Limb (tissue), 2 donors: ENCODE results near the gene GSS.

ENCODE experiments used
- DNase-seq, 2 donors: peaks; one replicate each; pipeline ENCODE4 v3.0.0-alpha.2; 2016; ENCODE audit errors: extremely low spot score in 2 of 2

The GSS gene

DNA sequence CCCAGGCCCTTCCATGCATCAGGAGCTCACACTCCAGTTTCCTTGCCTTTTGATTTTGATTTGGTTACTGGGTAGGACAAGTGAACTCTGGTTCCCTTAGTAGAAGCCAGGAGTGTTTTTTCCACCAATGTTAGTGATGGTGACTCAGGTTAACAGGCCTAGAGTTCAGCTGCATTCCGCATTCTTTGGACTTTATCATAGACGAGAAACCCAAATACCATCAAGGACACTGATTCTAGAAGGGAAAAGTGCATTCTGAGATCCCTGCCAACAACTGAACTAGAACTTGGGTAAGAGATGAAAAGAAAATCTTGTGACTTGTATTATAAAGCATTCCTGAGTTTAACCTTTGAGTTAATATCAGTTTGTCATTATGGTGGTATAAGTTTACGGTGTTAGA lies 8.9 kb downstream of the GSS start:
- DNase-seq = no peak

DNA sequence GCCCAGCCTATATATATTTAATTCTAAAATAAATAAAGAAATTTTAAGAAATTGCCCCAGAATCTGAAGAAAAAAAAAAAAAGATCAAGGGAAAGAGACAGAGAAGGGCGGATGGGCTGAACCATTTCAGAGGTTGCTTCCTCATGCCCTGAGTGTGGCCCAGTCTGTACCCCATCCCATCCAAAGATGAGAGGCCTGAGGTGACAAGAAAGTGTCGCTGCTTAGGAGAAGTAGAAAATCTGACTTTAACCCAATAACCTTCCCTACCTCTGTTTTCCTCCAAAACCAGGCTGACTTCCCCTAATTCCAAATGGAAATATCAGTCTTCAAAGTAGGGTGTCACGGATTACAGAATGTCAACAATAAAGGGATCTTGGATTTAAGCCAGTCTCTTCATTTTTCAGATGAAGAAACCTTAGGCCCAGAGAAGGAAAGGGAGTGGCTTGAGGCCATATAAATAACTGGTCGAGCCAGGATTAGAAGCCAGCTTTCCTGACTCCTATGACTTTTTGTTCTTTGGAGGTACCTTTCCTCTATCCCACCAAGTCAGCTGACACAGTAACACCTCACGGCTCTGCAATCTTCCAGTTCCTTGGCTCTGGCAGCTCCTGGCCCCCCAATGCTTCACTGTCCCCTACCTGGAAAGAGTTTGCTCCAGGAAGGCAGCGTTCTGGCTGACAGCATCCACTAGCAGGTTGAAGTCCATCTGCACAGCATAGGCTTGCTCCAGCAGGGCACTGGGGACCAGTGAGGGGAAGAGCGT lies 10.1 kb downstream of the GSS start:
- no peak for DNase-seq

DNA sequence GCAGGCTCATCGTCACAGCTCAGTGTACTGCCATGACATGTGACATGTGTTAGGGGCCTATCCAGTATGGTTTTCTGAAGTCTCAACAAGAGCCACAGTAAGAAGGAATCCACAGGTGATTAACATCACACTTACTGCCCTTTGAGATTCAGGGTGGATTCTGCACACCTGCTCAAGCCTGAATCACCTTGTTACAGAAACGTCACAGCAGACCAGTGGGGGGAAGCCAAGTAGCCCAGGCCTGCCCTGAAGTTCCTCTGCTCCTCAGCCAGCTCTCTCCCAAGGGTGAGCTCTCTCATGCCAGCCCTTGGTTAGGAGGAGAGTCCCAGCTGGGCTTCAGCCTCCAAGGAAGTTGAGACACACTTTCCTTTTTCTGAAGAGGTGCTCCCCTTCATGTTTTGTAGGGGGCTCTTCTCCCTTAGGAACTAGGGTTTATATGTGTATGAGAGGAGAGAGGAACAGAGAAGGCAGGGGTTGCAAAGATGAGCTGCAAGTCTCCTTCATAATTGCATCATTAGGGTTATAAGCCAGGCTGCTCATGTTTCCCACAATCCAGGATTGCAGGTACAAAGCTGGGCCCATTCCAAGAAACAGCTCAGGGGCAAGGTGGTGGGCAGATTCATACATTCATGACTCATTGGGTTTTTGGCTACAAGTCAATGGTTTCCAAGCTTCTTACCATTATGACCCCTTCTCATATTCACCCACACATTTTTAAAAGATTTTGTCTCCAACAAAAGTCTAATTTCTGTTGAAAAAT lies 11.6 kb downstream of the GSS start:
- DNase-seq = no peak

DNA sequence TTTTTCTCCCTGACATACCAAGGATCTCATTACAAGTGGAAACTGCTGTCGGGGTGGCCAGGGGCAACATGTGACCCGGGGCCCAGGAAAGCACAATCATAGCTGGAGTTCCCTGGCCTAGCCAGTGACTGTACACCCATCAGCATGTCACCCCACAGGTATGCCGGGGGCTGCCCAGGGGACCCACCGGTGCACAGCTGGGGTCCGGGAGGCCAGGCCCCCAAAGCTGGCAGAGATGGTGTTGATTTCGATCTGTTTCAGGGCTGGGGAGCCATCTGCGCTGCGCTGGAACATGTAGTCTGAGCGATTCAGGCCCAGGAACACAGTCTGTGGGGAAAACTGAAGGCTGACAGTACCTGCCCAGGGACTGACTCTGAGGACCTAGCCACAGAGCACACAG lies 13.3 kb downstream of the GSS start:
- DNase-seq = no peak

DNA sequence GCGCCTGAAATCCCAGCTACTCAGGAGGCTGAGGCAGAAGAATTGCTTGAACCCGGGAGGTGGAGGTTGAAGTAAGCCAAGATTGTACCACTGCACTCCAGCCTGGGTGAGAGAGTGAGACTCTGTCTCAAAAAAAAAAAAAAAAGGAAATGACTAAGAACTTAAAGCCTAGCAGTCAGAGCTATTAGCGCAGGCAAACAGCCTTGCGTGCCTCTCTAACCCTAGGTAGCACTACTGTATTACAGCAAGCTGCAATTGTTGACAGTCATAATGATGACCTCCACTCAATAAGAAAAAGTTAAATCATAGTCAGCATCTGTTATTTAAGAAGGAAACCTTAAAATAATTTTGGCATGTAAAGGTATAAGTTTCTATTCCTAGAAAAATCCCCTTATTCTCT lies 14.4 kb downstream of the GSS start:
- DNase-seq = no peak

DNA sequence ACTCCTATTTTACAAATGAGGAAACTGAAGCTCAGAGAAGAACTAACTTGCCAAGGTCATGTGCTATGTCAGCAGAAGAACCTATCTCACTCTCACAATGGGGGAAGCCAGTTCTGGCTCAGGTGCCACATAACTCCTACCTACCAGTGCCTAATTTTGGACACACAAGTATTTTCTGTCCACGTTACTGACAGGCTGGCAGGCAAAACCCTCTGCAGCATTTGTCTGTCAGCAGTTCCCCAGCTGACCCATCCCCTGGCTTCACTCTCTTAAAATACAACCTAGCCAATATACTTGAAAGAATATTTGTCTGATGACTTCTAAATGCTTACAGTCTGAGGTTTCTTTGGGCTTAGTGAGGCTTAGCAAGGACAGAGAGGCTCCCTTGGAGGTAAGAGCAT lies 15.5 kb downstream of the GSS start:
- DNase-seq = no peak

DNA sequence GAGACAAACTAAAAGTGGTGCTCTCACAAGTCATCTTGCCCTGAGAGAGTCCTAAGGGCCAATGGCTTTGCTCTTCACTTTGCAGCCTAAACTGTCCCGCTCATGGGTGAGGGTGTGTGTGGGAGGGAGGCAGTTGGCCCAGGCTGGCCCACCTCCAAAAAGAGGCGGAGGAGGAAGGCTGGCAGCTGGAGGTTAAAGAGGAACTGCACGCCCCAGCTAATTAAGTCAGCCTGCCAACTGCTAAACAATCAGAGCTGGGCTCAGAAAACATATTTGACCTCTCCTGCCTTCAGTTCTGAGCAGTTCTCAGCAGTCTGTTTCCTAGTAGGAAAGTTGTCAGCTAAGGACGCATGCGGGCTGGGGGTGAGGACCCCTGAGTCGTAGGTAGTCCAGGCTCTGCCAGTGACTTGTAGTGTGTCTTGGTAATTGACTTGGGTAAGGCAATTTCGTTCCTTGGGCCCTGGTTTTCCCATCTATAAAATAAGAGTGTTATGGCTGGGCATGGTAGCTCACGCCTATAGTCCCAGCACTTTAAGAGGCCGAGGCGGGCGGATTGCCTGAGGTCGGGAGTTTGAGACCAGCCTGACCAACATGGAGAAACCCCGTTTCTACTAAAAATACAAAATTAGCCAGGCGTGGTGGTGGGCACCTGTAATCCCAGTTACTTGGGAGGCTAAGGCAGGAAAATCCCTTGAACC lies 17.0 kb downstream of the GSS start:
- peak in 1 of 2 donors; percentile 5 for DNase-seq

DNA sequence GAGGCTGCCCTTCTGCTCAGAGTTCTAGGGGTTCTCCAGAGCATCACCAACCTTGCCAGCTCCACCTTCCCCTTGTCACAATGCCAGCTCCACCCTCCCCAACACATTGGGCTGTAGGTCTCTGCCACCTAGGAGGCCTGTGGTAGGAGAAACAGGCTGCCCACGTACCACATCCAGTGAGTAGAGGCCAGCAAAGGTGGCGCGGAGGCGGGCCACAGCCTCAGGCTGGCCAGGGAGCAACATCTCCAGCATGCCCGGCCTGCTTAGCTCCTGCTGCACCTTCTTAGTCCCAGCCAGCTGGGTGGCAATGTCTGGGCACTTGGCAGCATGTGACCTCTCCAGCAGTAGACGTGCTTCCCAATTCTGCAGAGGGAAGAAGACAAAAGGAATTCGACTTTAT lies 23.8 kb downstream of the GSS start:
- no peak for DNase-seq

DNA sequence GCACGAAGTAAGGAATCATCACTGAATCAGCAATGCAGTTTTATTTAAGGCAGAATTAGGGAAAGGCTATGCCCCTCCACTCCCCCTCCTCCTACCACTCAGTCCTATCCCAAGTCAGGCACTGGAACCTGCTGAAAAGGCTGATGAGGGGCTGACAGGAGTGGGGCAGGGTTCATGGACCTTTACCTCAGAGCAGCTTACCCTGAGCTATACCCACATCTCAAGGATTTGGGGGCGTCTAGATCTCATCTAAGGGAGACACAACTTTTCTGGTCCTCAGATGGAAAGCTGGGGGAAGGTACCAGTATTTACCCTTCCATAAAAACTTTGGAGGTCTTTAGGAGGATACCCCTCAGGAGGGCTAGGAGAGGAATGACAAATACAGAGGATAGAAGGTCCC lies 27.2 kb downstream of the GSS start:
- DNase-seq = no peak

DNA sequence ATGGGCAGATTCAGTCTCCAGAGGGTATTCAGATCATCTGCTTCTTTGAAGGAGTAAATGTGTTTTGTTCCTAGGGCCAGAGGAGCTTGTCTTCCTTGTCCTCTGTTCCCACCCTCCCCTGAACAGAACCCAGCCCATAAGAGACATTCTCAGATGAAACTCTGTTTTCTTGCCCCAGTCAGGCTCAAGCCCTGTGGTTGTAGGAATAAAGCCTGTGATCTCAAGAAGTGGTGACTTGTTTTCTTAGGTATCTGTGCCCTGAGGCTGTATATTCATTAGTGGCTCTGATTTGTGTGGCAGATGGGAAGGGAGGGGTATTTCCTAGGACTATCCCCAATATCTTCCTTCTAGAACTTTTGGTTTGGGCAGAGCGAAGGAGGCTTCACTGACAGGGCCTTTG lies 27.9 kb downstream of the GSS start:
- no peak for DNase-seq

DNA sequence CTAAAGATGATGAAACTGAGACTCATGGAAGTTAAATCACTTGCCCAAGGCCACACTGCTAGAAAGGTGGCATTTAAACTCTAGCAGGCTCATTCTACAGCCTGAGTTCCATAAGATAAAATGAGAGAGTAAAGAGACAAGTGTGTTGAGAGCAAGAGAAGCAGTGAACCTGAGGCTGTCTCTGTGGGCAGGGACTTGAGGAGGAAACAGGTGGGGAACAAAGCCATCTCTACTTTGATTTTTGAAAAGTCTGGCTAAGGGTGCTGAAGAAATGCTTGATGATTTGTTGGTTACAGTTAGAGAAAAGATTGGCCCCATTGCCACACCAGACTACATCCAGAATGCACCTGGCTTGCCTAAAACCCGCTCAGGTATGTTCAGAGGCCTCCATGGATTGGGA lies 29.0 kb downstream of the GSS start:
- no peak for DNase-seq

DNA sequence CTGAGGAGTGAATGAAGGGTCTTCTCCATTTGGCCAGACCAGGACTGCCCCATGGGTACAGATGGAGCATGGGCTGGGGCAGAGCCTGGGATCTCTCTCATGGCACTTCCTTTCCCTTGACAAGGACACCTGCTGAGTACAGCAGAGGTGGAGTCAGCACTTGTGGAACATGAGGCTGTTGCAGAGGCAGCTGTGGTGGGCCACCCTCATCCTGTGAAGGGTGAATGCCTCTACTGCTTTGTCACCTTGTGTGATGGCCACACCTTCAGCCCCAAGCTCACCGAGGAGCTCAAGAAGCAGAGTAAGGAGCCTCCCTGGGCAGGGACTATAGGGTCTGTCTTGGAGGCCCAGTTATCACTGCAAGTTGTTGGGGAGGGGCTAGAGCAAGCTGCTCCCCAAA lies 29.6 kb downstream of the GSS start:
- no peak for DNase-seq

DNA sequence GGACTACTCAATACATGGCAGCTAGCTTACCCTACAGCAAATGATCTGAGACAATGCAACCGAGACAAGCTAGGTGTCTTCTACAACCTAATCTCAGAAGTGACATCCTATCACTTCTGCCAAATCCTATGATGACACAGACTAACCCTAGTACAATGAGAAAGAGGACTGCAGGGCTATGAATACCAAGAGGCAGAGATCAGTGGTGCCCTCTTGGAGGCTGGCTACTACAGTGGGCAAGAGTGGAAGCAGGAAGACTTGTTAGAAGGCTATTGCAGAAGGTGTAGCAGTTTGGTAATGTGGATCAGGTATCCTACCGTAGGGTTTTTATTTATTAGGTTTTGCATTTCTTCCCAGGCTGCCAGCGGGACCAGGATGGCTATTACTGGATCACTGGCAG lies 30.3 kb downstream of the GSS start:
- no peak for DNase-seq

DNA sequence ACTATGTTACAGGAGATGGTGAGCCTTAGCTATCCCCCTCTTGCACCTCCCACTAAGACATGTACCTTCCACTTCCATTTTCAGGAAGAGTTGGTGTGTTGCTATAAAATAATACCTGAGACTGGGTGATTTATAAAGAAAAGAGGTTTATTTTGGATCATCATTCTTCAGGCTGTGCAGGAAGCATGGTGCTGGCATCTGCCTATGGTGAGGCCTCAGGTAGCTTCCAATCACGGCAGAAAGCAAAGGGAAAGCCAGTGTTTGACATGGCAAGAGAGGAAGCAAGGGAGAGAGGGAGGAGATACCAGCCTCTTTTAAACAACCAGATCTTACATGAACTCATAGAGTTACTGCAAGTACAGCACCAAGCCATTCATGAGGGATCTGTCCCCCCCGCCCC lies 32.2 kb downstream of the GSS start:
- DNase-seq = no peak

DNA sequence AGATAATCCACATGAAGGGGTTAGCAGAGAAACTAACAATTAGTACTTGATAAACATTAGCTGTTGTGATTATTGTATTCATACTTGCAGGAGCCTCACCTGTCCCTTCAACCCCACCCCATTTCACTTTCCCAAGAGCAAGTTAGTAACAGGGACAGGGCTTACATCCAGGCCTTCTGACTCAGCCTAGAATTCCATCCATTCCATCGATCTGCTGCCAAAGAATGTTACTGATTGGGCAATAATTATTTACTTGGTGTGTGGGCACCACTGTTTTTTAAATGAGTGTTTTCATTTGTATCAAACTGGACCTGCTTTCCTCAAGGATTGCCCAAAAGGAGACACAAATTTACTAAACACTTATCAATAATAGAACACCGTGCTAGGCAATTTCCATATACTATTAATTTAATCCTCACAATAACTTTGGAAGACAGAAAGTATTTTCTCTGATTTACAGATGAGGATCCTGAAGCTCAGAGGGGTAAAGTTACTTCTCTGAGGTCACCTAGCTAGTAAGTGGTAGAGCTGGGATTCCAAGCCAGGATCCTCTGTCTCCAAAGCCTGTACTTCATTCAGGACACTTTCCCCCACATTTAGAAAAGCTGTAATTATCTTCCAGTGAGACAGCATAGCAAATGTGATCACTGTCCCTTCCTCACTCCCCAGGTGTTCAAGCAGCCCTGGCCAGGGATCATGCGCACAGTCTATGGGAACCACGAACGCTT lies 32.8 kb downstream of the GSS start:
- no peak for DNase-seq

DNA sequence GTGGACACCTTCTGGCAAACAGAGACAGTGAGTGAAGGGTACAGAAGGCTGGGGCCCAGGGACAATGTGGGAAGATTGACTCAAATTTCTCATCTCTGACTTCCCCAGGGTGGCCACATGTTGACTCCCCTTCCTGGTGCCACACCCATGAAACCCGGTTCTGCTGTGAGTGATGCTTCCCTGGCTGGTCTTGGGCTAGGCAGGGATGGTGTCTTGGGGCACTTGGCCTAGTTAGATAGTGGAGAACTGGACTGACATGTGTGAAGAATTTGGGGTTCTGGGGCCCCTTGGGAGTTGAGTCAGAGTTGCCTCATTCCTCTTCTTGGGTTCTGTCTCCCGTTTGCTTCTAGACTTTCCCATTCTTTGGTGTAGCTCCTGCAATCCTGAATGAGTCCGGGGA lies 34.2 kb downstream of the GSS start:
- no peak for DNase-seq

DNA sequence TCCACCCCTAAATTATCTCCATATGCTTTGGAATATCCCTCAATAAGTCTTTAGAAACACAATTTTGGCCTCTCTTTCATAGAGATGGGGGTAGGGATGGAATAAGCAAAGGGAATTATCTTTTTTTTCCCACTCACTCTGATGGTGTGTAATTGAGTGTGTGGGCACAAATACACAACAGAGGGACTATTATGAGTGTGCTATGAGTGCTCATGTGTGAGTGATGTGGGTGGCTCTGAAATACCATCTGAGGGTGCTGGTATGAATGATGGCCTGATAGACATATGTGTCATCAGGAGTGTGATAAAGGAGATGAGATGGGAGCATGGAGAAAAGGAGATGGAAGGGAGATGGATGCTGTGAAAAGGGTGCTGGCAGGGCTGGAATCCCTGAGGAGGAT lies 35.6 kb downstream of the GSS start:
- DNase-seq = no peak

DNA sequence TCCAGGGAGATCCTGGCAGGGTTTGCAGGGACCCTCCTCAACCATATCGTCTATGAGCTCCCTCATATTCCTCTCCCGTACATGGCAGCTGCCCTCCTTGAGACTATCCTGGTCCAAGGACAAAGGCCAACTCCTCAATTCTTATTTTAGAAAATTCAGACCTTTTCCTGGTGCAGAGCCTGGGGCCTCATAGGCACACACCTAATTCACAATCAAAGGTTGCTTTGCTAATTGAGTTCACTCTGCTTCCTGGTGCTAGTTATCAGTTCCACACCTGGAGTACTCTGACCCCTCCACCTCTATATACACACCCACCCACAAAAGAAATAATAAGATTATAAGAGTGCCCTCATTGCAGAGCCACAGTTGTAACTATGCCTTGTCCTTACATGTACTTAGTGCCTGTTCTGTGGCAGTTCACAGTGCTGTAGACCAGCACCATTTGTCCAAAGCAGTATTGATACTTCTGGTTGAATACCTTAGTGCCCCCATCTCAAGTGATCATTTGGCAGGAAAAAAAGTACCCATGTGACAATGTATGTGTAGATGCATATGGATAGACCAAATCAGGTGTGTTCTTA lies 38.7 kb downstream of the GSS start:
- DNase-seq = no peak

DNA sequence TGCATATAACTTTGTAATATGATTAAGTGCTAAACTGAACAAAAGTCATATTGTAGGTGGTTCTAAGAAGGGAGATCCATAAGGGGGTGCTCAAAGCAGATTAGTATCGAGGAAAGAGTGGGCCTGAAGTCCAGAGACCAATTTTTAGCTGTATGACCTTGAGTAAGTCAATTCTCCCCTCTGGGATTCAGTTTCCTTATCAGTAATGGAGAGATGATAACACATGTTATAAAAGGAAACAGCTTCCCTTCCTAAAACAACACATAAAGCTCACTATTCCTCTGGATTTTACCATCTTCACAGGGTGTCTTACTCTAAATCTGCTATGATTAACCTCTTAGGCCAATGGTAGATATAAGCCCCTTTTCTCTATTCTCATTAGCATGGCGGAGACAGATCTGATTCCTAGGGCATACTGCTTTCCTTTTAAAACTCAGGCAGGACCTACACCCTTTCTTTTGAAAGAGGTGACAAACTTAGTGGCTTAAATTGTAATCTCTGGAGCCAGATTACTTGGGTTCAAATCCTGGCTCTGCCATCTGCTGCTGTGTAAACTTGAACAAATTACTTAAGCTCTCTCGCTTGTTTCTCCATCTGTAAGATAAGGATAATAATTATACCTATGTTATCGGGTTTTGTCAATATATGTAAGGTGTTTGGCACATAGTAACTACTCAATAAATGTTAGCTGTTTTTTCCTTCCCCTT lies 39.7 kb downstream of the GSS start:
- no peak for DNase-seq

DNA sequence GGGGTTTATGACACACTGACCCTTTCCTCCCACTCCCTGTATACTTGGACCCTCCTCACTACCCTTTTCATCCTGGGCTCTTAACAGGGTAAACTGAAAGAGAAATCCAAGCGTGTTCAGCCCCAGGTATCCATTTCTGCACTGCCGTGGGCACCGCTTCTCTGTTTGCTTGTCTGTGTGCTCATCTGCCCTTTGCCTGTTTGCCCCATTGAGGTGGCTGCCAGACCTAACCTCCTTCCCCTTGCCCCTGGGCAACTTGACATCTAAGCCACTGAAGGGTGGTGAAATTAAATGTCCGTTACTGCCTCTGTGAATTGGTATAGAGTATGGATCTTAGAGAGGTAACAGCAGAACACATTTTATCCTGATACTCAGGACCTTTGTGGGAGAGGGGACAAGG lies 40.5 kb downstream of the GSS start:
- DNase-seq = no peak
